GM21381 (cell line): ENCODE results near the gene CLRN2.

ENCODE experiments used
- ATAC-seq: cut with Tn5 transposase; IDR thresholded peaks from one replicate; pipeline ENCODE4 v1.9.1; 2021; ENCODE audit warnings: mild to moderate bottlenecking, moderate library complexity; ENCODE audit not compliant: unreplicated experiment

CLRN2 gene, protein sequence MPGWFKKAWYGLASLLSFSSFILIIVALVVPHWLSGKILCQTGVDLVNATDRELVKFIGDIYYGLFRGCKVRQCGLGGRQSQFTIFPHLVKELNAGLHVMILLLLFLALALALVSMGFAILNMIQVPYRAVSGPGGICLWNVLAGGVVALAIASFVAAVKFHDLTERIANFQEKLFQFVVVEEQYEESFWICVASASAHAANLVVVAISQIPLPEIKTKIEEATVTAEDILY

DNA sequence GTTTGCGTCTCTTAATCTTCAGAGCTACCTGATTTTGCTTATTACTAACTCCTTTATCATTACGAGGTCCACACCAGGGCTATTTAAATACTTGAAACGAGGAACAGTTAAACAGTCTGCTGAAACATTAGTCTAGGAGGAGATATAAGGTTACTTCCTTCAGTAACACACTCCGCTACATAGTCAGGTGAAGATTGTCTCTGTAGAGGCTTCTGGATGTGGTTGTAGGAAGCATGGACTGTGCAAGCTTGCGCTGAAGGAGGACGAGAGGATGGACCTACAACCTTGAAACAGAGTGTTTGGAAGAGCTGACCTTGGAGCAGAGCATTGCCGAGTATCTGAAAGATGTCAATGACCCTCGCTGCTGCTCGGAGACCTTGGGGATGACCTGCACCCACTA, at the start of gene CLRN2:
Gene CLRN2, plus strand, starts transcription at position 301 of the 400 bp plus-strand sequence. CDS start 102 bp downstream, outside the sequence.
- ATAC-seq = no peak

DNA sequence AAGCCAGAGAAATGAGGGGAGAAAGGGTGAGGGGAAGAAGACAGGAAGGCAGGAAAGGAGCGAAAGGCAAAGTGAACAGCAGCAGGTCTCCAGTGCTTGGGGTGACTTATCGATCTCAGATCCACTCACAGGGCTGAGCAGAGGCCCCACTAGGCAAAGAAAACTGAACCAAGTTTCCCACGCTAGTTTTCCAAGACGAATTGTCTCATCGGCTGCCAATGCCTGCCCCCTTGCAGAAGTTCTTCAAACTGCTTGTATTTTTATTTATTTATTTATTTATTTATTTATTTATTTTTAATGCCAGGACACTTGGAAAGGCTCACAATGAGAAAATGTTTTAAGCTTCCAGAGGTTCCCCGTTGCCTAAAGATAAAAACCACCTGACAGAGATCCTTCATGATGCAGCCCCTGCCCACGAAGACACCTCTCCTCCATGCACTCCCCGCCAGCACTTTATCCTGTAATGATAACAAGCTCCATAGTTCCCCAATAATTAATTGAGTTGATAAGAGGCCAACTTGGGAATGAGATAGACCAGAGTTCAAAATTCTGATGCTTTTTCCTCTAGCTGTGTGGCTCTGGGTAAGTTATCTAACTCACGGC, 46.2 kb upstream of the CLRN2 start:
- ATAC-seq = no peak

DNA sequence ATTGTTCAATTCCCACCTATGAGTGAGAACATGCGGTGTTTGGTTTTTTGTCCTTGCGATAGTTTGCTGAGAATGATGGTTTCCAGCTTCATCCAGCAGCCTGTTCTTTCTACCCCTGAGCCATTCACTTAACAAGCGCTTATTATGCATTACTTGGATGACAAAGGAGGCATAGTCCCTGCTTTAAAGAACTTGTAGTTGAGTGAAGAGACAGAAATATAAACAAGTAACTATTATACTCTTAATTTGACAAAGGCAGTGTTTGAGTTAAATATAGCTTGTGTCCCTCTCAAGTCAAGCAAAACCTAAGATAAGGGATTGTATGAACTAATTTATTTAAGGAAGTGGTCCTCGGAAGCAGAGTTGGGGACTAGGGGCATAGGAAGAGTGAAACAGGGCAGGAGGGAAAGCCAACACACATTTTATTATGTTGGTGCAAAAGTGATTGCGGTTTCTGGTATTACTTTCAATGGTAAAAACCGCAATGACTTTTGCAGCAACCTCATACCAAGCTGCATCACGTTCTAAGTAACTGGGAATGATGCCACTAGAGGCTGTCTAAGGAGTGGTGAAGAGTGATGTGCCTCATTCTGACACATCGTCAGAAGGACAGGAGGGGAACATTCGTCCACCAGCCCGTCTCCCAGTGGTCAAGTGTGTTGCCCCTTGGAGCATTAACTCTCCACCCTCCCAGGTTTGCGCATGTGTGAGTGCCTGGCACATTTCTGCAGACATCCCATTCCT, 44.9 kb upstream of the CLRN2 start:
- no peak for ATAC-seq

DNA sequence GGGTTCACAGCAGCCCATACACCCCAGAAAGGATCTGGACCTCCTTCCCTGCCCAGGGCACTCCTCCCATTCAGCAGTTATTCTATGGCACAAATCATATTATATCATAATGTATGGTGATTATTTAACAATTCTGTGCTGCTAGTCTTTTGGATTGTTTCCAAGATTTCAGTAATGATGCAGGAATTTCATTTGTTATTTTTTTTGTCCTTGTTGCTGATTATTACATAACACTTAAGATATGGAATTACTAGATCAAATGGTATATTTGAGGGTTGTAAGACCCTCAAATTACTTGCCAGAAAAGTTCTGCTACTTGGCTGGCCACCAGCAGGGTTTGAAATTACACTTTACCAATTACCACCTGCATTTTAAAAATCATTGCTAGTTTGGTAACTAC, 39.5 kb upstream of the CLRN2 start:
- no peak for ATAC-seq

DNA sequence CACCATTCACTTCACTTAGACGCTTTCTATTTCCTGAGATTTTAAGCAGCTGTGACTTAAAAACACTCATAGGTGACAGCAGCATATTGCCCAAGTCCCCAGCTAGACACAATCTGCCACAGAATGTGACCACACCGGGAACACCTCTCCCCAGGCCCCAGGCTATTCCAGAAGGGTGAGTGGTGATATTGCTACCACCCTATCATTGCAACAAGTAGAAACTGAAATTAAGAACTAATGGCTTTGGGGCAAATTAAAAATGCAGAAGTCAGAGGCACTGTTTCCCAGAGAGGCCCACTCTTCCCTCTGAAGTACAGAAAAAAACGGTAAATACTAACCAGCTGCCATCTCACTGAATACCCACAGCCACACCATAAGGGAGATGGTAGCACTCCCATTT, 38.1 kb upstream of the CLRN2 start:
- no peak for ATAC-seq

DNA sequence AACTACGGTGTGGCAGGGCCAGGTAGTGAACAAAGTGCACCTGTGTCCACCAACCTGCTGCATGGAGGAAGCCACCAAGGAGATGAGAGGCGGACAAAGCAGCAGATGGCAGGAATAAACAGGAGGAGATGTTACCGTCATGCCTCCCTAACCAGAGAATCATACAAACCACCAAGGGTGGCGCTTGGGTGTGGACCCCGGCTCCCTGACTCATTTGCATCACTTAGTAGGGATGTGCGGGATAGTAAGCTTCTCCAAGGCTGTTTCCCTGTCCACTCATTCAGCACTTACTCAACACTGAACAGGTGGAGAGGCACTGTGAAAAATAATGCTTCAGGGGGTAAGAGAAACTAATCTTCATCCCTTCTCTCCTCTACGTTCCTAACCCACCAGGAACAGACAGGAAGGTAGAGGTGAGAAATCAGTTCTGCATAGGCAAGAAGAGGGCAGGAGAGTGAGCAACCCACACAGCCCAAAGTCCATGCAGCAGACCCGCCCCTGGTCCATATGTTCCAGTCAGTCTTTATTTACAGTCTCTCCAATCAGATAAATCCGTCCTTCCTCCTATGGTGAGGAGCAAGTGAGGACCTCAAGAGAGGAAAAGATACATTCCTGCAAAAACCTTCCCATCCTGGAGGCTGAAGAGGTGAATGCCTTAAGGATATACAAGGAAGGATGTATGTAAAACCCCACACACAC, 37.0 kb upstream of the CLRN2 start:
- no peak for ATAC-seq

DNA sequence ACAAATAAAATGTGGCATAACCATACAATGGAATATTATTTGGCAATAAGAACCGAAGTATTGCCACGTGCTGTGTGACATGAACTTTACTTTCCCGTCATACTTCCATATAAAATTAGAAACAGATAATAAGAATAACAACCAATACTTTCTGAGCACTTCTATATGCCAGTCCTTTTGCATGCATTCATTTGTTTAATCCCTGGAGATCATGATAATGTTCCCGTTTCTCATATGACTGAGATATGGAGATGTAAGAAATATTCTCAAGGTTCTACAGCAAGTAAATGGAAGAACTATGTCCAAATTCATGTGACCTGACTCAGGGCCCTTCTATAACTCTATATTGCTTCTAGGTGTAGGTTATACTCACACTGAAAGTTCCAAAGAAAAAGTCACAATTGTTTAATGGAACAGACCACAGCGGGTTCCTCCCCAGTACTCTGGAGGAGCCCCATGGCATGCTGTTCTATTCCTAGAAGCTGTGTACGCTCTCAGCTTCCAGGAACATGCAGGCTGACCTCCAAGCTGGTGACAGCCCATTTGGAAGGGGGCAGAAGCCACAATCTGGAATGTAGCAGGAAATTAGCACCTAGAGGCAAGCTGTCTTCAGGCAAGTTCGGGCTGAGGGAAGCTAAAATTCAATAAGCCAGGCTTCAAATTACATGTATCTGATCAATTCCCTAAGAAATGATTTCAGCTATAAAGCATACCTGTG, 34.6 kb upstream of the CLRN2 start:
- no peak for ATAC-seq

DNA sequence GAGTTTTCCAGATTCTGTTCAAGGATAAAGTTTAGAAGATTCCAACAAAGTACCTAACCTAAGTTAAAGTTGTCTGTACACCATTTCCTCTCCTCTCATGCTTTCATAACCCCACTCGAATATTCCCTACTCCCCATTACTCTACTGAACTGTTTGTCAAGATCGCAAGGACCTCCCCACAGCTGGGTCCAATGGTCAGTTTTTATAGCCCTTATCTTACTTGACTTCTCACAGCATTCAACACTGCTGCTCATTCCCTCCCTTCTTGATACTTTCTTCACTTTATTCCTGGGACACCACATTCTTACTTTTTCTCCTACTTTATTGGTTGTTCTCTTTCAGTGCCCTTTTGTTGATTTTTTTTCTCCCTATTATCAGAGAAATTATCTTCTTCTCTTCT, 34.0 kb upstream of the CLRN2 start:
- ATAC-seq = no peak

DNA sequence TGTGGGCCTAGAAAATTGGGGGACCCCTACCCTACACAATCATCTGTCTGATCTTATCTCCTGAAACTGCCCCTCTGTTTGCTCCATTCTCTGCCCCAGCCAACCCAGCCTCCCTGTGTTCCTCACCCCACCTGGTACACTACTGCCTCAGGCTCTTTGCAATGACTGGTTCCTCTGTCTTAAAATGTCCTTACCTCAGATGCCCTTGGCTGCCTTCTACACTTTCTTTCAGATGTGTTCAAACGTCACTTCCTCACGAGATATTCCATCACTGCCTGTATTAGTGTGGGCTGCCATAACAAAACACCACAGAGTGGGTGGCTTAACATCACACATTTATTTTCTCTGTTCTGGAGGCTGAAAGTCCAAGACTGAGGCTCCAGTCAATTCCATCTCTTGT, 32.2 kb upstream of the CLRN2 start:
- no peak for ATAC-seq

DNA sequence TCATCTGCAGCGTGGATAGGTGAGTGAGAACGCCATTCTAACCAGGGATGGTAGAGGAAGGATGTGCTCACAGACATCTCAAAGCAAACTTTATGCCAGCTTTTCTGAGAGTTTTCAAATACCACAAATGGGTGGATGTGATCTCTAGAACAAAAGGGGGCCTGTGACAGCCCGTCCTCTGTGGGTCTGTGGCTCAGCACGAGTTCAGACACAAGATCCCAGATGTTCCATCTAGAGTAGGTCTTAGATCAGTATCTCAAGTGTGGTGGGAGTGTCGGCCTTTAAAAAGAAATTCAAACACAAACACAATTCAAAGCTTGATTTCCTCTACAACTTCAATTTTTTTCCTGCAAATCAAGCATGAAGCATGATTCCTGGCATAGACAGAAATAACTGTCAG, 25.8 kb upstream of the CLRN2 start:
- ATAC-seq = no peak

DNA sequence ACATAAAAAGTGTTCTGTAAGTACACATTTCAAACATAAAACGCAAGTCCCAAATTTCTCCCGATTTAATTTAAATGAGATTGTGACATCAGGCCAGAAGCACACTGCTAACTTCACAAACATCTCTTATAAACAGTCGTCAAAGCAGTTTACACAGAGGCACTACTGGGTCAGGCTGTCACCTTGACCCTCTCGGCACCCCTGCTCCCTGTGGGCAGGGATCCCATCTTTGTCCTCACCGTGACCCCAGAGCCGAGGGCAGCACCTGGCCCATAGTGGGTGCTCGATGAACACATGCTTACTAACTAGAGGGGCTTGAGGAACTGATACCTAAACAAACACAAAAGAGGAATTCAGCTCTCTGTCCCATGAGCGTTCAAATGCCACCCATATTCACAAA, 25.2 kb upstream of the CLRN2 start:
- ATAC-seq = no peak

DNA sequence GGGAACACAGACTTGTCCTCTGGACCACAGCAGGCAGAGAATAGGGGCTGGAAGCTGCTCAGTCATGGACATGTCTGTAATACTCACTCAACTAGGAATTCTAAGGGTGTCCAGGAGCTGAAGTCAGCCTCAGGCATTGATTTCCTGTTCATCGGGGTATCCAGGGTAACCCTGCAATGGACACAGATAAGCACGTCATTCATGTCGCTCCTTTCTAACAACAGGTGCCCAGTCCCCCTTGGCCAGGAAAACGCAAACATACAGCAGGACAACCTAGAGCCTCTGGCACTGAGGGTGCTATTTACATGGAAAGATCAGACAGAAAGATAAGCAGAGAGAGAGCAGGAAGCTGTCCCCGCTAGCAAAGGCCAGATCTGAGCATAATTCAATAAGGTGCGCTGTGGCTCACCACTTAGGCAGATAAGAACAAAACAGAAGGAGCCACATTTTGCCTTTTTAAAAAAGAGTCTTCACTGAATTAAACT, 24.3 kb upstream of the CLRN2 start:
- no peak for ATAC-seq

DNA sequence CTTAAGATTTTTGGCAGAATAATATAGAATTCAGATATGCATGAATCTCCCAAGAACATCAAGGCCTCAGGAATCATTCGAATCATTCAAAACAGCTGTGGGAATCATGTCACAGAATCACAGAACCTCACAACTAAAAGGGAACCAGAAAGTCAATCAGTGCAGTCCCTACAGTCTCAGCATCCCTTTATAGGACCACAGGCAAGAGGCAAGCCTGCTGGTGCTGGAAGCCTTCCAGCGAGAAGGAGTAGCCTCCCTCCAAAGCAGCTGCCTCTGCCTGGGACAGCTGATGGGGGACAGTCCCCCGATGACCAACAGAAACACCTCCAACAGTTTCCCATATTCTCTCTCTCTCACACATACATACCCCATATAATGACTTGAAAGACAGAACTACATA, 23.8 kb upstream of the CLRN2 start:
- ATAC-seq = no peak

DNA sequence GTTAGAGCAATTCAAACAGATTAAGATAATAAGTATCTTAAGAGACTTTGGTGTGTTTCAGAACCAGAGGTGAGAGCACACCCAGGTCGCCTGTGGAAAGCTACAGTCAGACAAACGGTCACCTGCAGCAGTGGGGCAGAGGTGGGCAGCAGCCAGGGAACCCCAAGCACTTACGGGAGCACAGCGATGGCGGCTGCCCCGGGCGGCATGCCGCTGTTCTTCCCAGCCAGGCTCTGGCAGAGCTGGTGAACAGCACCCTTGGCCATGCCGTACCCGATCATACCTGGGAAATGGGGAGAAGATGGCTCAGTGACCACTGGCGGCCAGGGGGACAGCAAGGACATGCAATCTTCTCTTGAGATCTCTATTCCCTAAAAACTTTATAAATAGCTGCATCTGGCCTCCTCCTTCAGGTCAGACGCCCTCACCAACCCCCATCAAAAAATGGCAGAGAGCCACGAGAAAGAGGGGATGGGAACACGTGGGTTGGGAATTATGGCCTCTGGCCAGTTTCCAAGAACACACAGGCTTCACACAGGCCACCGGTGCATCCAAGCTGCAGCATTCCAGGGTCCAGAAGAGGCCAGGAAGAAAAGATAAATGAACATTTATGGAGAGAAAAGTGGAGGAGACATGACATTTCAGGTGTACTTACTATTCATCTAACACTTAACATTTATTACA, 22.8 kb upstream of the CLRN2 start:
- no peak for ATAC-seq

DNA sequence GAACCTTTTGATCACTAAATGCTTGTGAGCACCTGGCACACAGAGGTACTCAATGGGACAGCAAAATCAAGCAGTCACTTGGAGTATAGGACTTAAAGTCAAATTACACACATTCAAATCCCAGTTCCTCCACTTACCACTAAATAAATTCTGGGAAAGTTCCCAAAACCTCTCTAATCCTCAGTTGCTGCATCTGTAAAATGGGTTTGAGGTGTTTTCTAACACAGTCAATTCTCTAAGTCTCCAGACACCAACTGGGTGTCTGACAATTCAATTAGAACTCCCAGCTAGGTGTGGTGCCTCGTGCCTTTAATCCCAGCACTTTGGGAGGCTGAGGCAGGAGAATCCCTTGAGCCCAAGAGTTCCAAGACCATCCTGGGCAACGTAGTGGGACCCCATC, 22.1 kb upstream of the CLRN2 start:
- no peak for ATAC-seq

DNA sequence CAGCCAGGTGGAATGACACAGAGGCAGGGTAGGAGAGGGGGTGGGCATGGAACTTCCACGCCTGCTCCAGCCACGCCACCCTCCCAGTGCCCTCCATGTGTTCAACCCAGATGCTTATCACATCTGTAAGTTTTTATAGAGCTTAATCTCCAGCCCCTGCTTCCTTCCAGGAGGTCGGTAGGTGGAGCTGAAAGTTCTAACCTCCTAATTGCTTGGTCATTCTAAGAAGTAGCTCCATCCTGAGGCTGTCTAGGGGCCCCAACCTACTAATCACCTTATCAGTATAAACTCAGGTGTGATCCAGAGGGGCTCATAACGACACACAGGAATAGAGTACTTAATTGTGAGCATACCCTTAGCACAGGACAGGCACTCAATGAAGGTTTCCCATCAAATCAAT, 21.3 kb upstream of the CLRN2 start:
- no peak for ATAC-seq

DNA sequence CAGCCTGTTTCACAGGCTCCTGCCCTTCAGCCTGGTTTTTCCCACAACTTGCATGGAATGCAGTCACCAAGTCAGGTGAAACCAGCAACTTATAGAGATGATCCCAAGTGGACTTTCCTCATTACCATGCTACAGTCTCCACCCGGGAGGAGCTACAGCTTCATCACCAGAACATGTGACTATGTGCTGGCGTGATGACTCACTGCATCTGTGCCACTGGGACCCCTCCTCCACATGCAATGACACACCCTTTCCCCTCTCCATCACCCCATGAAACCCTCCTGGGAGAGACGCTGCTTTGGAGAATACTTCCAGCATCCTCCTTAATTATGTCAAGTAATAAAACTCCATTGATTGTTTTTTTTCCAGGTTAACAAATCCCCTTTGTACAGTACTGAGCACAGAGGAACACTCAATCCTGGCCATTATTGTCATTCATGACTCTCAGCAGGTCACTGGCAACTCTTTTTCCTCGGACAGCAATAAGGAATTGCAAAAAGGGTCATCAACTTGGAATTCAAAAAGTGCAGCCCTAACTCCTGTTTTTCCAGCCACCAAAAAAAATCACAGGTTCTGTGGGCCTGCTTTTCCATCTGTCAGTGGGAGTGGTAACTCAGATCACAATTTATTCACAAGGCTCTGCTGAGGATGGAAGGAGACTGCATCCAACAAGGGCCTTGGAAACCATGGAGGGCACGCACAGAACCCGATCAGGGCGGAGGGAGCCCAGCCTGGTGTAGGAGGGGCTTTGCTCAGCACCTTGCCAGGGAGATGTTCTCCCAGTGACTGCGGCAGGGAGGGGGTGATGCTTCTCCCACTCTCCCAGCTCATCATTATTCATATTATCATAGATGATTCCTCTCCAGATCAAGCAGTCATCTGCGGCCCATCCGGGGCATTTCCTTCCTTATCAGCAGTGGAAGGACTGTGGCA, 20.4 kb upstream of the CLRN2 start:
- no peak for ATAC-seq

DNA sequence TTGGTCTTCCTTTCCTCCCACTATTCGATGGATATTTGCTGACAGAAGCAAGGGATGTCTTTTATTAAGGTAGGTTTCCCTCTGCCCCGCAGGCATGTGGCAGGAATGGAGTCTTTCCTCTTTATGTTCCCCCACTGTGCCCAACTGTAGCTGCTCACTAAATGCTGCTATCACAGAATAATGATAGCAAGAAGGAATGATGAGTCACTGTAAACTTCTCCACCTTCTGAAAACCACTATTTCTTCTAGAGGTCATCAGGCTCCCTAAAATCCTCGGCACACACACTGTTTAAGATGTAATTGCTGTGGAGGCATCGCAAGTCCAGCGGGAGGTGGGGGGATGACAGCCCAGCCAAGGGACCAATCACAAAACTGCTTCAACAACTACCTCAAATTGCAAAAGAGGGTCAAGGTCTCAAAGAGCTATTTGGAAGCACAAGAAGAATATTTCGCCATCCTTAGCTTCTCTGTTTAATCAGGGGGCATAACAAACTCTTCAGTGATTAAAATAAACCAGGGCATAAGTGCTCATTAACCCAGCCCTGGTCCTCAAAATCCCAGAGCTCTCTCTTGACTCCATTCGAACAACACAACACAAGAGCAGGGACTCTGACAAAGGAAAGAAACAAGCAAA, 17.0 kb upstream of the CLRN2 start:
- ATAC-seq = no peak

DNA sequence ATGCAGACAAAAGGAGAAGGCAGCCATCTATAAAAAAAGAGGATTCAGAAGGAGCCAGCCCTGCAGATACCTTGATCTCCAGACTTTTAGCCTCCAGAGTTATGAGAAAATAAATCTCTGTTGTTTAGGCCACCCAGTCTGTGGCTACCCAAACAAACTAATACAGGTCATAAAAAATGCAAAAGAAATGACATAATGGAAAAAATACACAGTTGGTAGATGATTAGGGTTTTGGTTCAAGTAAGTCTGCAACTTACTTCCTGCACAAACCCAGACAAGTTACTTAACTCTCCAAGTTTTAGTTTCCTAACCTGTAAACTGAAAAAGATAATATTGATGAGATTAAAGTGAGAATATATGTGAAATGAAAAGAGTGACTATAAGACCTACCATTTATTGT, 14.4 kb upstream of the CLRN2 start:
- ATAC-seq = no peak
